22Rv1 (cell line): Measurements from ENCODE around the gene TBX15.

Experiments
- H3K27ac ChIP-seq: fragments of 450-650 bp; 2 replicates; pipeline ENCODE4 v1.5.1; 2017
- ZFX ChIP-seq: fragments of 450-650 bp; IDR thresholded peaks from 2 replicates; pipeline ENCODE4 v1.6.1; 2017; ENCODE audit warnings: antibody characterized with exemption, borderline replicate concordance
- TF ChIP-seq, protein P1 (sequence below): fragments of 450-650 bp; IDR thresholded peaks from 2 replicates; pipeline ENCODE4 v1.5.1; 2017; ENCODE audit warnings: mild to moderate bottlenecking

The TBX15 gene

DNA sequence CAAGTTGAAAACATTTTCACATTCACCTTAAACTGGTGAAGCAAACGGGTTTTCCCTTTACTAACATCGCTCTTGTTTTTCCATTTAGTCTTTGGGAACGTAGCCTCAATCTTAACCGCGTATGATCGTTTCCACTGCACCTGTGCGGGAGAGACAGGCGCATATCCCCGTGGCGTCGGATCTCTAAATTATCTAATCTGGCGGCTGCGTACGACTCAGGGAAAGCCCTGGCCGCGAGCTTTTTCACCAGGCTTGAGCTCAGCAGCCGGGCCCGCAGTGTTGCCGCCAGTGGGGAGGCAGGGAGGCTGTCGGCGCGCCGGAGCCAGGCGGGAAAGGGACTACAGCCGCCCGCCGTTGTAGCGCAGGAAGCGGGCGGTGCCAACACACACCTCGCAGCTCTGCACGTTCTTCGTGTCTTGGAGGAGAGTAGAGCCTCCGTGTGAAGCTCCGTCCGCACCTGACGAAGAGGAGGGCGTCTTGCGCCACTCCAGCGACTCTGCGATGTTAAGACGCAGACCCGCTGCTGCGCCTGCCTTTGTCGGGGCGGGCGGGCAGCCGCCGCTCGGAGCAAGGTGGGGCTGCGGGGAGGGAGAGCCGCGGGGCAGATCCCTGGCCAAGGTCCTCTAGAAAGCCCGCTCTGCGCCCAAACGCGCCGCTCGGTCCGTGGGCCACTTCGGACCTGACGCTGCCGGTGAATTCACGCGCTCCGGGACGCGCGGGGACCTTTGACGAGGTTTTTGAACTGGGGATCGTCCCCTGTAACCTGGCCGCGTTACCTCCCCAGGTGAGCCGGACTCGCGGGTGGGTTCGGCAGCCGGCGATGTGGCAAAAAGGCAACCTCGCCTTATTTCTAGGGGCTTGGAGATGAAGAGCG lies 18.5 kb upstream of the TBX15 start:
- TF ChIP-seq ZFX: no peak
- TF ChIP-seq, protein P1, sequence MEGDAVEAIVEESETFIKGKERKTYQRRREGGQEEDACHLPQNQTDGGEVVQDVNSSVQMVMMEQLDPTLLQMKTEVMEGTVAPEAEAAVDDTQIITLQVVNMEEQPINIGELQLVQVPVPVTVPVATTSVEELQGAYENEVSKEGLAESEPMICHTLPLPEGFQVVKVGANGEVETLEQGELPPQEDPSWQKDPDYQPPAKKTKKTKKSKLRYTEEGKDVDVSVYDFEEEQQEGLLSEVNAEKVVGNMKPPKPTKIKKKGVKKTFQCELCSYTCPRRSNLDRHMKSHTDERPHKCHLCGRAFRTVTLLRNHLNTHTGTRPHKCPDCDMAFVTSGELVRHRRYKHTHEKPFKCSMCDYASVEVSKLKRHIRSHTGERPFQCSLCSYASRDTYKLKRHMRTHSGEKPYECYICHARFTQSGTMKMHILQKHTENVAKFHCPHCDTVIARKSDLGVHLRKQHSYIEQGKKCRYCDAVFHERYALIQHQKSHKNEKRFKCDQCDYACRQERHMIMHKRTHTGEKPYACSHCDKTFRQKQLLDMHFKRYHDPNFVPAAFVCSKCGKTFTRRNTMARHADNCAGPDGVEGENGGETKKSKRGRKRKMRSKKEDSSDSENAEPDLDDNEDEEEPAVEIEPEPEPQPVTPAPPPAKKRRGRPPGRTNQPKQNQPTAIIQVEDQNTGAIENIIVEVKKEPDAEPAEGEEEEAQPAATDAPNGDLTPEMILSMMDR: no peak
- no peak overlapping the region for H3K27ac ChIP-seq

DNA sequence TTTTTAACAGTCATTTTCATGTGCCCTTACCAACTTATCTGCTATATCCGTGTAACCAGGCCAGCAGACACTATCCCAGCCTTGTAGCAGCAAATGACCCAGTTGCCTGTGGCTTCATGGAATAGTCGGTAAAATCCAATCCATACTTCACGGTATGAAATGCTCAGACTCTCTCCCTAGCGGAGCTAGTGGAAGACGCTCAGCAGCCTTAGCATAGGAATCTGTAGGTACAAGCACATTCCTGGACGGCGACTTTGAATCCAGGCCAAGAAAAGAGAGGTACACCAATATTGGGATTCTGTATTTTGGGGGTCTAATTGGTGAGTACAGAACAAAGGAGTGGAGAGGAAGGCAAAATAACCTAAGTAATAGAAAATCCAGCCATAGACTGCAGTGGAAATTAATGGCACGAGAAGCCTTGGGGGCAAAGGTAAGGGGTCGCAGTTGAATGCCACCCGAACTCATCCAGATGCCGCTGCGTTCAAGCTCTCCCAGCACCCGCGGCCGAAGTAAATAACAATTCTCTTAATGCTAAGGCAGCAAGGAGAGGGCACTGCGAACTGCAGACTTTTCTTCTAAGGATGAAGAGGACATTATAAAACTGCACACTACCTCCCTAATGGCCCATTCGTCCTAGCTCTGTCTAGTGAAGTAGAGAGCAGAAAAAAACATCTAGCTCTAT lies 17.7 kb upstream of the TBX15 start:
- no peak overlapping the region for H3K27ac ChIP-seq
- TF ChIP-seq ZFX: no peak
- TF ChIP-seq, protein P1: no peak

DNA sequence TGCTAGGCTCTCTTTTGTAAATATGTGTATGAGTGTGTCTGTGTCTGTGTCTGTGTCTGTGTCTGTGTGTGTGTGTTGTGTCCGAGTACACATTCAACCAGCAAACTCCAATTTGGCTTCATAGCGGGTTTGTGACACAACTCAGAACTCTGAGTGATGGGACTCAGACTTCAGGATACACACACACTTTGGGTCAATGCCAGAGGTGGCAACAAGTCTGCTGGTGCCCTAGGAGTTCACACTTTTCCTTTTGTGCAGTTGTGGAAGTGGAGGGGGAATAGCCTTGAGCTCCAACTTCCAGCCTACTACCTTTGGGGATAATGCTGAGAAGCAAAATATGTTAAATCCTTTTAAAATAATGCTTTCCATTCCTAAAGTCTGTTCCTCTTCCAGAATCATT lies 16.6 kb upstream of the TBX15 start:
- TF ChIP-seq, protein P1: no peak
- no peak for TF ChIP-seq ZFX
- no peak overlapping the region for H3K27ac ChIP-seq

DNA sequence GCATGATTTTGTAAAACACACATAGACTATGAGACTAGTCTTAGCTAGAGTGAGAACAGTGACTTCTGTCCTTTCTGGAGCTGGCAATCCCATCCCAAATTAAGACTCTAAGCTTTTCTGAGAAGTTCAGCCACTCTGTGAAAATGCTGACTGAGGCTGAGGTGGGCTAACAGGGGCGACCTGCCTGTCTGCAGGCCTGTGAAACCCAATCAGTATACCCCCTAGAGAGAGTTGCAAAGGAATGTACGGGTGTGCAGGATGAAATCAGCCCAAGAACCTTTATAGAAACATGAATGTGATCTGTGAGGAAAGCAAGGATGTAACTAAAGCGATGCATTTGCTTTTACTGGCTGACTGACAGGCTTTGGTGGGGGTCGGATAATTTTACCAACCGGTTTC lies 16.0 kb upstream of the TBX15 start:
- TF ChIP-seq ZFX: no peak
- TF ChIP-seq, protein P1: no peak
- no peak overlapping the region for H3K27ac ChIP-seq

DNA sequence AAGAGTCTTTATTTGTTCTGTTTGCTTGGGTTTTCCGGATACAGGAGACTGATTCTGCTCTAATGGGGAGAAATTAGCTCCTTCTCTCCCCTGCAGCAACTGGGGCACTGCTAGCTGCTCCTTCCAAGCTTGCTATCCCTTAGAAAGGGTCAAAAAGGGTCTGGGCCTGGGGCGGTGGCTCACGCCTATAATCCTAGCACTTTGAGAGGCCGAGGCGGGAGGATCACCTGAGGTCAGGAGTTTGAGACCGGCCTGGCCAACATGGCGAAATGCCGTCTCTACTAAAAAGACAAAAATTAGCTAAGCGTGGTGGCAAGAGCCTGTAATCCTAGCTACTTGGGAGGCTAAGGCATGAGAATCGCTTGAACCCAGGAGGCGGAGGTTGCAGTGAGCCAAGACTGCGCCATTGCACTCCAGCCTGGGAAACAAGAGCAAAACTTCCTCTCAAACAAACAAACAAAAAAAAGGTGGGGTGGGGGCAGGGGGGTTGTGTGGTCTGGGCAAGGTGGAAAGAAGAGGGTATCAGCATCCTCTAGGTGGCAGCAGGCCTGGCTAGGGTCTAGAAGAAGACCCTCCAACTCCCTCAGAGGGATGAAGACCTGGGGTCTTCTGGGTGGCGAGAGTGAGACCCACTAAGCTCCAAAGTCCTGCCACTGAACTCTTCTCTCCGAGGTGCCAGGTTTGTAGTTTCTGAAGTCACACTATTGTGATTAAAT lies 15.4 kb upstream of the TBX15 start:
- no peak overlapping the region for H3K27ac ChIP-seq
- TF ChIP-seq, protein P1: no peak
- no peak for TF ChIP-seq ZFX

DNA sequence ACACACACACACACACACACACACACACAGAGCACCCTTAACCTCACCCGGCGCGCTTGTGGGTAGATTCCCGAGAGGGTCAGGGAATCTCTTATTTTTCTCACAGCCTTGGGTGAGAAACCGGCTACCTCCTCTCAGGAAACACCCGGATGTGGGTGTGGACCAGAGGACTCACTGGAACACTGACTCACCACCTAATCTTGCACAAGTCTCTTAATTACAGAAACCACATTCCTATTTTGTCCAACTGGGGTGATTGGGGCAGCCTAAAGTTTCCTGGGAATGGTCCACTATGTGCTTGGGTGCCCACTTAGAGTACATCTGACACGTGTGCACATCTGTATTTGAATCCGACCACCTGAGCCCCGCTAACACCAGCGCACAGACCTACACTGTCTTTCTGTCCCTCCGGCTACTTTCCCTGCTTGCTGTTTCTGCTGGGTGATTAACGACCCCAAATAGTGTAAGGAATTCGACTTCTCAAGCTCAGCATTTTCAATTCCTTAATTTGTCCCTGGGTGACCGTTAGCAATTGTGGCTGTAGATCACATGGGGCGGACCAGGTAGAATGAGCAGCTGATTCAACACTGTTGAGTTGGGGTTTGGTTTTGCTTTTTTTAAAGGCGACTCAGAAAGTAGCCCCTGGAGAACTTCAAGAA lies 14.0 kb upstream of the TBX15 start:
- no peak overlapping the region for H3K27ac ChIP-seq
- TF ChIP-seq ZFX: no peak
- TF ChIP-seq, protein P1: no peak
